NCI-H2107 treated with DMSO at 0.1 percent for 48 hours (cell line): ENCODE measurements around the gene NSG1.
"Not testable (repeated sequence)": the region's sequence is repeated elsewhere in the genome, so short reads cannot be mapped to it uniquely, and the experiment has no call there.

Experiments
- DNase-seq: peaks from one replicate; lab custom pipeline; 2025; ENCODE audit not compliant: unreplicated experiment; lab: John Stamatoyannopoulos, UW

The NSG1 gene

GRCh38 chr4:4415806-4416805 lies 29.2 kb downstream of the NSG1 start:
- no peak for DNase-seq

GRCh38 chr4:4416981-4417380 lies 30.1 kb downstream of the NSG1 start:
- DNase-seq: no peak

- no peak for DNase-seq
These were observed 31.0 kb downstream of the NSG1 start for GRCh38 chr4:4417886-4418285.

GRCh38 chr4:4418676-4419390 lies 31.9 kb downstream of the NSG1 start:
- no peak for DNase-seq

- DNase-seq: no peak
These were observed 33.0 kb downstream of the NSG1 start for GRCh38 chr4:4419896-4420295.

GRCh38 chr4:4420421-4420820 lies 33.5 kb downstream of the NSG1 start:
- DNase-seq: no peak

GRCh38 chr4:4421356-4421755 lies 34.5 kb downstream of the NSG1 start:
- no peak for DNase-seq

- DNase-seq: not testable (repeated sequence)
These were observed 35.2 kb downstream of the NSG1 start for GRCh38 chr4:4422117-4422516.

- no peak for DNase-seq
These were observed 36.1 kb downstream of the NSG1 start for GRCh38 chr4:4422856-4423499.

- DNase-seq: no peak
These were observed 37.0 kb downstream of the NSG1 start for GRCh38 chr4:4423706-4424498.

- no peak for DNase-seq
These were observed 37.7 kb downstream of the NSG1 start for GRCh38 chr4:4424499-4425115.

- no peak for DNase-seq
These were observed 38.3 kb downstream of the NSG1 start for GRCh38 chr4:4425119-4425690.

GRCh38 chr4:4425696-4426095 lies 38.8 kb downstream of the NSG1 start:
- no peak for DNase-seq

- DNase-seq: no peak
These were observed 39.7 kb downstream of the NSG1 start for GRCh38 chr4:4426511-4427120.

- DNase-seq: no peak
These were observed 40.4 kb downstream of the NSG1 start for GRCh38 chr4:4427121-4427870.

- DNase-seq: no peak
These were observed 41.0 kb downstream of the NSG1 start for GRCh38 chr4:4427886-4428285.

- no peak for DNase-seq
These were observed 42.3 kb downstream of the NSG1 start for GRCh38 chr4:4428966-4429875.
